GM18498 (cell line): ENCODE results near the gene AFAP1L2.

ENCODE experiments used
- ATAC-seq: cut with Tn5 transposase; IDR thresholded peaks from one replicate; pipeline ENCODE4 v1.9.1; 2021; ENCODE audit warnings: mild to moderate bottlenecking, moderate library complexity; ENCODE audit not compliant: unreplicated experiment

AFAP1L2 gene

GRCh38 chr10:114404171-114405010 lies at the start of gene AFAP1L2:
AFAP1L2 (minus strand) TSS chr10:114404502; CDS start chr10:114404455, 47 bp downstream.
- ATAC-seq, result no peak

DNA sequence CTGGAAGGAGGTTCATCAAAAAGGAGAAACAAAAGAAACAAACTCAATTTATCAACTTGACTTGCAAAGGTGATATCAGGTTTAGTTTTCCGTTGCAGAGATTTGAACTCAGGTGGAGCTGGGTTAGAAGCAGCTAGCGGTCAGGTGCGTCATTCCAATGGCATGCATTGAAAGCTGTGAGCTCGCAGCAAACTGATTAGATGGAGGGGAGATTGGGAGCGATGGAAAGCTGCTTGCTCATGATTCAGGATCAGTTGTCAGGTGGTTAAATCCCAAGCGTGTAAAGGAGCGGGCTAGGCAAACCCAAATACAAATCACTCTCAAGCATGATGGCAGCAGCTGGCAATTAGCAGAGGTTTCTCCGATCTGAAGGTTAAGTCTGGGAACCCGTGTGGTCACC lies 49.3 kb upstream of the AFAP1L2 start:
- ATAC-seq, result no peak

DNA sequence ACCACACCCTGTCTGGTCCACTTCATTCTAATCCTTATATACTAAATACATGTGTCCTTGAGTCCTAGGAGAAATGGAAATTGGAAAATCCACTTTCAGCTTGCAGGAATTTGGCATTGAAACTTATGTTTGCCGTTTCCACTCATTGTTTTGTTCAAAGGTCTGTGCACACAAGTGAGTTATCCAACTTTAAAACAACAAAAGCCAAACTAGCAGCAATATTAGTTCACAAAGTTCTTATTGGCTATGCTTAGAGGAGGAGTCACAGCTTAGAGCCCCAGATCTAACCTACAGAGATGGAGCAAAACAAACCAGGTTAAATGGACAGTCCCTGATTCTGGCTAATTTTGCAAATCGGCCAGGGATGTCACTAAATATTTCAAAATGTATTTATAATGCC lies 44.6 kb upstream of the AFAP1L2 start:
- no peak for ATAC-seq

DNA sequence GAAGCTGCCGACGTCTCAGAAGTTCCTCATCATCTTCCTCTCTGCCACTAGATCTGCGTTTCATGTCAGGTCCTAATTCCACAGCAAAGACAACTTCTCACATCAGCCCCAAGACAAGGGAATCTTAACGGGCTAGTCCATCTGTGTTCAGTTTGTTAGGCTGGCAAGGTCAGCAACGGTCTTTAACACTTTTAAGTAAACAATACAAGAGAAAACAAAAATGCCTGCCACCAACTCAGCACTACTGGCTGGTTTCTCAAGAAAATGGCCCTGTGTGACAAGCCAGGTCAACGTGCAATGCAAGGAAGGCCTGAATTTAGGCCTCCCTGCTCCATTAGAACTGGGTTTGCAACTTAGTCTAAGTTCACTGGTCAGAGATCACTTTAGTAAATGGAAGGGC lies 41.0 kb upstream of the AFAP1L2 start:
- no peak for ATAC-seq

- no peak for ATAC-seq
Observed at GRCh38 chr10:114444819-114445218, 40.5 kb upstream of the AFAP1L2 start.

GRCh38 chr10:114442091-114442630 lies 37.9 kb upstream of the AFAP1L2 start:
- no peak for ATAC-seq

- no peak for ATAC-seq
Observed at GRCh38 chr10:114441107-114441506, 36.8 kb upstream of the AFAP1L2 start.

DNA sequence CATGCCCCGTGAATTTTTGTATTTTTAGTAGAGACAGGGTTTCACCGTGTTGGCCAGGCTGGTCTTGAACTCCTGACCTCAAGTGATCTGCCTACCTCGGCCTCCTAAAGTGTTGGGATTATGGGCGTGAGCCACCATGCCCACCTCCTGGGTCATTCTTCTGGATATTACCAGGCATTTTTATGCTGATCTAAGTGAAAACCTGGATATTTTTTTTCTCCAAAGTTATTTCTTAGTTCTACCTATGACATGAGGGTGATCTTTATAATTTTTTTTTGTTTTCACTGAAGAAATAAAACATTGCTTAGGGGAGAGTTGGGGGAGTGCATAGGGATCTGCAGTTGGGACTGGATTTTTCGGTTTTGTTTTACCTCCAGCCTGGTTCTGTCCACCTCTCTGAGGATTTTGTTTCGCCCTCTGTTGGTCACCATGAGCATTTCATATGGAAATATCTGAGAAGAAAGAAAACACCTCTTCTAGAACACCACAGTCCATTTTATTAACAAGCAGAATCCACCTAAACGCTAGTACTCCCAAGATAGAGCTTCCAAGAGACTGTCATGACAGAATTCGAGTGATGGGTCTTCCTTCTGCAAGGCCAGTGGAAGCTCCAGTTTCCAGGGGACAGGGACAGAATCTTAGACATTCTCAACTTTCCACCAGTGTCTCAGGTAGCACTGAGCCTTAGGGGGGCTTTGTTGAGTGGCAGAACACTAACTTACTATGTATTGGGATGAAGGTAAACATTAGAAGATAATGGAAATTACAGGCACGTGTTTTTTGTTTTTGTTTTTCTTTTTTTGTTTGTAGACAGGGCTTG lies 33.4 kb upstream of the AFAP1L2 start:
- ATAC-seq, result no peak

- no peak for ATAC-seq
Observed at GRCh38 chr10:114436941-114437340, 32.6 kb upstream of the AFAP1L2 start.

DNA sequence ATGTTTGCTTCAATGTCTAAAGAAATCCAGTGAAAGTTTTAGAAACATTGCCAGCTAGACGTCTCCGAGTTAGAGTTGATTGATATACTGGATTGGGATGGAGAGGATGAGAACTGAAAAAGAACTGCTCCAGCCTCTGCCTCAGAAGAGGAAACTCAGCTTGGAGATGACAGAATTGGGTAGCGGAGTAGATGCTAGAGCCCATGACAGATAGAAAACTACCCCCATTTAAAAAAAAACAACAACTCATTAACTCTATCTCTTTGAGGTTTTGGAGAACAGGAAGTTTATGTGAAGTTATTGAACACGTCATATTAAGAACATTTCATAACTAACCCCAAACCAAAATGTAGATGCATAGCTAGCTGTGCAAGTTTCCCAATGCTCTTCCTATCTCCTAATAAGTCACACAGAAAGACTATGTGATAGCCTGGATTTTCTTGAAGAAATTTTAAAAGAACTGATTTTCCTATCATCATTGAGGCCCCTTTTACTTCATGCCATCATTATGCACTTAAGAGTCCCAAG lies 28.3 kb upstream of the AFAP1L2 start:
- no peak for ATAC-seq

DNA sequence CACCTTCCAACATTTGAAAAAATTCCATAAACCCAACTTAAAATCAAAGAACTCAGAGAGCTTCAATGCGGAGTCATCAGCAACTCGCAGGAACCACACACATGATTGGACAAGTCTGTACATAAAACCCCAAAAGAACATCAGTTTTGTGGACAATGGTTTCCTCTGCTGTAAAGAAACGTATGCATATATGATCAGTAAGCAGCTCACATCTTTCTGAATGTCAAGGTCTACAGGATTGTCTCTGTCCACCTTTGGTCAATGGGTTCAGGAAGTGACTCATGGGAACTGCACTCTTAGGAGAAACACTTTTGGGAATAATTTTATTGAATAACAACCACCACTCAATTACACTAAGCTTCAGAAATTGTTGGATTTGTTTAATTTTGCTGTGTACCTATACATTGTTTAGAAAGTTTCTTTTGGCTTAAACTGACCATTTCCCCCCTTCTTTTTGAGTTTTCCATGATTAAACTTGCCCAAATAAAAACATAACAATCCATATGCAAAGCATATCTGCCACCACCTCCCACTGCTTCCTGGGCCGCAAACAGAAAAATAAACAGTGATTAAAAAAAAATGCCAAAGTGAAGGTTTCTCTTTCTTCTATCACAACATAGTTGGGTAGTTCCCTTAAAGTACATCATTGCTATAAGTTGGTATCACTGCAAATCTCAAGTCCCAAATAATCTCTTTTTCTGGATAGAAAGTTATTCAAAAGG lies 27.3 kb upstream of the AFAP1L2 start:
- ATAC-seq, result no peak

DNA sequence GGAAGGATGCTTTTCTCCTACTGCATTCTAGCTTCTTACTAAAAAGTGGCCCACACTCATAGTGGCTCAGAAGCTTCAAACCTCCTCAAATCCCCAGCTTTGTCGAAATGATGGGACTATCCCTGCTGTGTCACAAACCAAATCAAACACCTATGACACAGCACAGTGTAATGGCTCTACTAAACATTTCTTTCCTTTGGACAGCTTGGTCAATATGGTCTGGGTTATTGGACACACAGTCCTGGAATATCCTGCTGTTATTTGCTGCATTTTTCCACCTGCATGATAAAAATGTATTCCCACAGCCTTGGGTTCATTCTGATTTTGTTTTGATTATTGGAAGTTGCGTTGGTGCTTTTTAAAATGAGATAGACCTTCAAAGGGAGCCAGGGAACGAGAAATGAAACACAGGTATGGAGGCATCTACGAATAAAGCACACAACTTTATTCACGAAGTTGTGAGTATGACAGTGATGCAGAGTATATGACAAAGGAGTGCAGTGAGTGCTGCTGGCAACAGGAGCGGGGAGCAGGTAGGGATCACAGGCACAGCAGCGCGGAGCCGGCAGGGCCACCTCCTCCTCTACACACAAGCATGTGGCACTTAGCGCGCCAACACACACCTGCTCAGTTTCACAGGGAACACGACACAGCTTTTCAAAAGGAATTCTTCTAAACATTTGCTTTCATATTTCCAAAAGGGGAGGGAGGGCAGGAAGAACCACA lies 26.5 kb upstream of the AFAP1L2 start:
- no peak for ATAC-seq

- ATAC-seq, result no peak
Observed at GRCh38 chr10:114429581-114430335, 25.5 kb upstream of the AFAP1L2 start.

- no peak for ATAC-seq
Observed at GRCh38 chr10:114427124-114427852, 23.0 kb upstream of the AFAP1L2 start.

DNA sequence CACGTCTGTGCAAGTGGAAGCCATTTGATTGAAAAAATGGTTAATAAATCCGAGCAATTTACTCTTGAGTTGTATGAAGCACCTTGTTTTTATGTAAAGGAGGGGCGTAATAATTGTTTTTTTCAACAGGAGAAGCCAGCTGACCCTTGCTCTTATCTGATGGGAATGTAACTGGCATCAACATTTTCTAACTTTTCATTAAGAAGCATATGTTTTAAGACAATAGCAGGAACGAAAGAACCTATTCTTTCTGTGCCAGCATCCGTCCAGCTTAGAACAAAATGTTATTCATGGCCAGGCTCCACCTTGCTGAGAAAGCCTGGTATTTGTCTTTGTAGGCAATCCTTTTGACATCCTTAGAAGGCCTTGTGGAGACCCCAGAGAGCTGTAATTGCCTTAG lies 22.2 kb upstream of the AFAP1L2 start:
- no peak for ATAC-seq

DNA sequence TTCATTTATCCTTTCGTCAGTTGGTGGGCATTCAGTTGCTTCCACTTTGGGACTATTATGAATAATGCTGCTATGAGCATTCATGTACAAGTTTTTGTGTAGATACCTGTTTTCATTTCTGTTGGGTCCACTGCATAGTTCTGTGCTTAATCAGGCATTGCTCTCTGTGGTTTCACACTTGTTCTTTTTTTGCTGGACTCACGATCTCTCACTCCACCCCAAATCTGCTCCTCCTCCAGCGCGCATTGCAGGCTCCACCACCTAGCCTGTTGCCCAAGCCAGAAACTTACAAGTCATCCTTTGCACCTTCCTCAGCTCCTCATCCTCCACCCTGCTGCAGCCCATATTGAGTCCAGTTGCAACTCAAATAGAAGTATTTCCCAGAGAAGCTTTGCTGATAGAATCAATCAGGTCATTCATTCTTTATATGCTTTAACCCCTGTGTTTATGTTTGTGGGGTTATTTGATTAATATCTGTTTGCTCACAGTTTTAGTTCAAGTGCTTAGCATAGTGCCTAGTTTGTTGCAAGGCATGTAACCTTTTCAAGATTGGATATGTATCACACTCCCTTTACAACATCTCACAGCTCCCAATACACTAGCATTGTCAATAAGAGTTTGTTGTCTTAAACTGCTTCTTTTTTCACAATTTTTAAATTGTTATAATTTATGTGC lies 16.6 kb upstream of the AFAP1L2 start:
- peak; percentile 82 for ATAC-seq

- ATAC-seq, result no peak
Observed at GRCh38 chr10:114418109-114418508, 13.8 kb upstream of the AFAP1L2 start.
